Bronchial epithelial cell (primary cell): Measurements from ENCODE around the gene WDR7. TPM values are rescaled to one million over a fixed set of nuclear protein-coding genes. Genes with fewer than 3 reads are reported as not detected.

Experiments used
- DNase-seq: peaks from one replicate; pipeline ENCODE4 v3.0.0-alpha.2; 2010; ENCODE audit warnings: low read depth
- FAIRE-seq: peaks from 2 replicates; lab custom pipeline; 2011; peaks lifted over from hg19 to GRCh38; lab: Jason Lieb, UNC
- H3K27me3 ChIP-seq: 2 replicates; pipeline ENCODE4 v1.5.1; 2011; ENCODE audit warnings: low read length; ENCODE audit not compliant: control insufficient read depth, insufficient read depth
- H3K36me3 ChIP-seq: 2 replicates; pipeline ENCODE4 v1.5.1; 2011; ENCODE audit warnings: low read length; ENCODE audit not compliant: control insufficient read depth, insufficient read depth
- H3K4me3 ChIP-seq: 2 replicates; pipeline ENCODE4 v1.5.1; 2011; ENCODE audit warnings: mild to moderate bottlenecking, low read depth, low read length, control low read depth
- CTCF ChIP-seq: IDR thresholded peaks from 2 replicates; pipeline ENCODE4 v1.5.1; 2011; ENCODE audit warnings: mild to moderate bottlenecking, moderate library complexity, low read length, control low read depth, inconsistent platforms; ENCODE audit not compliant: insufficient read depth, severe bottlenecking
- total RNA-seq: library from RNA; depleted of rRNA; stranded (reverse); fragments of >200 nt; gene quantifications from 2 replicates; pipeline ENCODE4 v1.2.1, GENCODE V29; 2014

The WDR7 gene
- total RNA-seq, 1 donor from 2014 or later, result 14.5 TPM

GRCh38 chr18:56825878-56826277 lies 174.7 kb downstream of the WDR7 start:
- FAIRE-seq (no peak), DNase-seq (no peak)
- H3K27me3 ChIP-seq, result no peaks in the 10 kb centered on the region
- TF ChIP-seq CTCF, result no peak
- H3K4me3 ChIP-seq, result no peak overlapping the region
- no peaks in the 10 kb centered on the region for H3K36me3 ChIP-seq

GRCh38 chr18:56831988-56832387 lies 180.8 kb downstream of the WDR7 start:
- peak; percentile 50 for FAIRE-seq
- no peak for TF ChIP-seq CTCF
- Histone ChIP-seq H3K36me3 (no peaks in the 10 kb centered on the region), H3K4me3 (no peak overlapping the region), H3K27me3 (no peaks in the 10 kb centered on the region)
- DNase-seq, result no peak

- Histone ChIP-seq H3K36me3 (no peaks in the 10 kb centered on the region), H3K27me3 (no peaks in the 10 kb centered on the region), H3K4me3 (no peak overlapping the region)
- FAIRE-seq (no peak), DNase-seq (no peak)
- no peak for TF ChIP-seq CTCF
These were observed 184.2 kb downstream of the WDR7 start for GRCh38 chr18:56835331-56835730.

- no peak overlapping the region for H3K4me3 ChIP-seq
- H3K36me3 ChIP-seq, result no peaks in the 10 kb centered on the region
- H3K27me3 ChIP-seq, result no peaks in the 10 kb centered on the region
- no peak for TF ChIP-seq CTCF
- DNase-seq (no peak), FAIRE-seq (no peak)
These were observed 185.0 kb downstream of the WDR7 start for GRCh38 chr18:56836173-56836572.

GRCh38 chr18:56841836-56842235 lies 190.7 kb downstream of the WDR7 start:
- H3K4me3 ChIP-seq, result no peak overlapping the region
- FAIRE-seq (no peak), DNase-seq (peak; percentile 4)

More at GRCh38 chr18:56841836-56842235, 190.7 kb downstream of the WDR7 start:
- Histone ChIP-seq H3K27me3 (no peaks in the 10 kb centered on the region), H3K36me3 (no peaks in the 10 kb centered on the region)
- TF ChIP-seq CTCF, result no peak
